Vagina (tissue), 2 donors: ENCODE data around the gene GPR101.

Experiments used
- POLR2A ChIP-seq, 2 donors: fragments of 450-650 bp; IDR thresholded peaks; one replicate each; pipeline ENCODE4 v1.6.1; 2017; ENCODE audit warnings: antibody characterized with exemption in 2 of 2, mild to moderate bottlenecking in 2 of 2, moderate library complexity in 2 of 2
- TF ChIP-seq, protein P1 (sequence below), 3 experiments: fragments of 450-650 bp in 2 of 3; fragments of 200-600 bp in 1 of 3; sonication (generic) in 1 of 3; IDR thresholded peaks; one replicate each; pipeline ENCODE4 v1.5.1; 2017 to 2019; ENCODE audit warnings: antibody characterized with exemption in 3 of 3, mild to moderate bottlenecking in 2 of 3, moderate library complexity in 2 of 3

- TF ChIP-seq, protein P1, sequence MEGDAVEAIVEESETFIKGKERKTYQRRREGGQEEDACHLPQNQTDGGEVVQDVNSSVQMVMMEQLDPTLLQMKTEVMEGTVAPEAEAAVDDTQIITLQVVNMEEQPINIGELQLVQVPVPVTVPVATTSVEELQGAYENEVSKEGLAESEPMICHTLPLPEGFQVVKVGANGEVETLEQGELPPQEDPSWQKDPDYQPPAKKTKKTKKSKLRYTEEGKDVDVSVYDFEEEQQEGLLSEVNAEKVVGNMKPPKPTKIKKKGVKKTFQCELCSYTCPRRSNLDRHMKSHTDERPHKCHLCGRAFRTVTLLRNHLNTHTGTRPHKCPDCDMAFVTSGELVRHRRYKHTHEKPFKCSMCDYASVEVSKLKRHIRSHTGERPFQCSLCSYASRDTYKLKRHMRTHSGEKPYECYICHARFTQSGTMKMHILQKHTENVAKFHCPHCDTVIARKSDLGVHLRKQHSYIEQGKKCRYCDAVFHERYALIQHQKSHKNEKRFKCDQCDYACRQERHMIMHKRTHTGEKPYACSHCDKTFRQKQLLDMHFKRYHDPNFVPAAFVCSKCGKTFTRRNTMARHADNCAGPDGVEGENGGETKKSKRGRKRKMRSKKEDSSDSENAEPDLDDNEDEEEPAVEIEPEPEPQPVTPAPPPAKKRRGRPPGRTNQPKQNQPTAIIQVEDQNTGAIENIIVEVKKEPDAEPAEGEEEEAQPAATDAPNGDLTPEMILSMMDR (IDR thresholded peaks at IDR 0.05): no peak
- TF ChIP-seq POLR2A (IDR thresholded peaks at IDR 0.05): no peak
Measured at GRCh38 chrX:137071596-137071995, 37.8 kb upstream of the GPR101 start.
